ENCODE measurements around the gene MCF2L. TPM values are rescaled to one million over a fixed set of nuclear protein-coding genes. Genes with fewer than 3 reads are reported as not detected.

The MCF2L gene
- 46.7 and 53.2 TPM in 2 replicates for total RNA-seq (2014; rRNA removed; shearing (Covaris generic))

DNA sequence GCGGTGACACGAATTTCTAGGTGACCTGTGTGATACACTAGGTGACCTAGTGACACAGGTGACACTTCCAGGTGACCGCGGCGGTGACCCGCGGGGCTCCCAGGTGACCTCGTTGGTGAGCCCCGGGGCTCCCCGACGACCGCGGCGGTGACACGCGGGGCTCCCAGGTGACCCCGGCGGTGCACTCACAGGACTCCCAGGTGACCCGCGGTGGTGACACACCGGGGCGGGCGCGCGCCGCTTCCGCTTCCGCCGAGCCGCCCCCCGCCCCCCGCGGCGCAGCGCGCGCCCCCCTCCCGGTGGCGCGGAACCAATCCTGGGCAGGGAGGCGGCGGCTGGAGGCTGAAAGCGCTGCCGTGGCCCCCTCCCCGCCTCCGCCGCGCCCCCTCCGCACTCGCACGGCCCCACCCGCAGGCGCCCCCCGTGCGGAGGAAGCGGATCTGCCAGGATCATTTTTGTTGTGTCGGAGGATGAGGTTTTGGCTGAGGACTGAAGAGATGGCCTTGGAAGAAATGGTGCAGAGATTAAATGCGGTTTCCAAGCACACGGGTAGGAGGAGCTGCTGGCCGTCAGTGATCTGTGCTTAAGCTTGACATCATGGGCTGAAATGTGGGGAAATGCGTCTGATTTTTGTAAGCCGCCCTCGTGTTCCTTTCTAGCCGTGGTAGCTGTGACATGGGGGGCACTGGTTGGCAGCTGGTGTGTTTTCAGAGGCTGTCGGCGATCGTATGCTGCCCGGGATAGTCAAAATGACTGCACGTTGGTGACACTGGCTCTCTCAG, at the start of gene MCF2L:
Gene MCF2L (plus strand): TSS at position 305 of the 782 bp plus-strand sequence. CDS start 166 bp downstream, at position 471.
- DNase-seq (ENCODE audit: low spot score), result peak; percentile 82

DNA sequence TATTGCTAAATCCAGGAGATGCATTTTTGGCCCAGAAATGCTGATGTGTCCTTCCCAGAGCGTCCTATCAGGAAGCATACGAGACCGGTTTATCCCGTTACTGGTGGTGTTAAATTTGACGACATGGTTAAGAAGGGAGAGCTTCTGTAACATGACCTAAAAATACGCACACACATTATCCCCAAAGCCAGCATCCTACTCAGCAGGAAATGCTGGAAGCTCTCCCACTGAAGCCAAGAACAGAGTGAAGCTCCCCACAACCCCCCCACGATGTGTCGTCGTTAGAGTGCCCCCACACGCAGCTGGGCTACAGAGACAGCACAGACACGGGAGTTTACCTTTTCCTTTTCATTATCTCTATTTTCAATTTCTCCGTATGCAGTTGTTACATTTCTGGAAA, 45.1 kb upstream of the MCF2L start:
- DNase-seq (ENCODE audit: low spot score), result no peak

GRCh38 chr13:112924365-112924764, 44.6 kb upstream of the MCF2L start:
- no peak for DNase-seq (ENCODE audit: low spot score)

DNA sequence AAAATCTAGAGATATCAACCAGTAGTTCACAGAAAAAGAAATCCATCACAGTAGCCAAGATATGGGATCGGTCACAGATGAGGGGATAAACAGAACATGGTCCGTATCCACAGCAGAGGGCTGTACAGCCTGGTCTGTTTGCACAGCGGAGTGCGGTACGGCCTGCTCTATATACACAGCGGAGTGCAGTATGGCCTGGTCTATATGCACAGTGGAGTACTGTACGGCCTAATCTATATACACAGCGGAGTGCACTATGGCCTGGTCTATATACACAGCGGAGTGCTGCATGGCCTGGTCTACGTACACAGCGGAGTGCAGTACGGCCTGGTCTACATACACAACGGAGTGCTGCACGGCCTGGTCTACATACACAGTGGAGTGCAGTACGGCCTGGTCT, 43.0 kb upstream of the MCF2L start:
- DNase-seq (ENCODE audit: low spot score), result no peak

GRCh38 chr13:112926993-112927392, 42.0 kb upstream of the MCF2L start:
- DNase-seq (ENCODE audit: low spot score), result no peak

DNA sequence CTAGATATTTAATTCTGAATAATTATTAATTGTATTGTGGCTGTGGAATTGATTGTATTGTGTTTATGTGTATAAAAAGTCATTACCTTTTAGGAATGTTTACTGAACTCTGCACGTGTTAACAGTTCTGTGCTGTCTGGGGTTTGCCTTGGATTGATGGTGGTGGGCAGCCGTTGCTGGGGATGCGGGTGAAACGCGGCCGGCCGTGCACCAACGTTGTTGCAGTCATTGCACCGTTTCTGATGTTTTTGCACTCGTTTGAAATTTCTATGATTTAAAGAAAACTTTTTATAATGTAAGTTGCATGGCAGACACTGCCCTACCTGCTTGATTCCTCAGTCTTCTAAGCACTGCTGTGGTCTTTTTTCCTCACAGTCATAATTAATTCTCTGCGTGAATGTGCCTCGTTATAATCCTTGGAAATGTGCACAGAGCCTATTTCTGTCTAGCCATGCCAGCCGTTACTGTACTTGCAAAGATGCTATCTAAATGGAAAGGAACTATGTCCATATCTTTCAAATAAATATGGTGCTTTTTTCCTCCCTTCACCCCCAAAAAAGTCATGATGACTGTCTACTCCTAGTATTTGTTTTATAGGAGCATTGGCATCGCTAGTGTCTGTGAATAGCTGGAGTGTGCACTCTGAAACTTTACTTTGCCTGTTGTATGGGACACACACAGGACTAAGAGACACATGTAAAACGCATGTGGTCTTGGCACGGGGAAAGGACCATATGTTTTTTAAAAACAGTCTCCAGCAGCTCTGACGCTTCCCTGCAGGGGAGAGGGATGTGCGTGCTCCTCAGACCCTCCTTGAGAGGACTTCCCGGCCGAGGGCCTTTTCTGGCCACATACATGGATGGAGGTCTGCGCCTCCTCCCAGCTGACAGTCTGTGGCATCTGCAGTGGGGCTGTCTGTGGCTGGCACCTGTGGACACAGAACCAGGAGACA, 40.7 kb upstream of the MCF2L start:
- no peak for DNase-seq (ENCODE audit: low spot score)

GRCh38 chr13:112928972-112929782, 39.8 kb upstream of the MCF2L start:
- DNase-seq (ENCODE audit: low spot score), result peak; percentile 43

GRCh38 chr13:112929783-112930055, 39.3 kb upstream of the MCF2L start:
- DNase-seq (ENCODE audit: low spot score), result no peak

DNA sequence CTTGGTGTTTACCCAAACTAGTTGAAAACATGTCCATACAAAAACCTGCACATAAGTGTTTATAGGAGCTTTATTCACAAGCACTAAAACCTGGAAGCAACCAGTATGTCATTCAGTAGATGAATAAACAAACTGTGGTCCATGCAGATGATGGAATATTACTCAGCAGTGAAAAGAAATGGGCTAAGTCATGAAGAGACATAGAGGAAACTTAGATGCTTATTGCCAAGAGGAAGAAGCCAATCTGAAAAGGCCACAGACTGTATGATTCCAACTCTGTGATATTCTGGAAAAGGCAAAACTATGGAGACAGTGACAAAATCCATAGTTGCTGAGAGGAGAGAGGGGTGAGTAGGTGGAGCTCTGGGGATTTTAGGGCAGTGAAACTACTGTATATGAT, 38.8 kb upstream of the MCF2L start:
- DNase-seq (ENCODE audit: low spot score), result no peak

DNA sequence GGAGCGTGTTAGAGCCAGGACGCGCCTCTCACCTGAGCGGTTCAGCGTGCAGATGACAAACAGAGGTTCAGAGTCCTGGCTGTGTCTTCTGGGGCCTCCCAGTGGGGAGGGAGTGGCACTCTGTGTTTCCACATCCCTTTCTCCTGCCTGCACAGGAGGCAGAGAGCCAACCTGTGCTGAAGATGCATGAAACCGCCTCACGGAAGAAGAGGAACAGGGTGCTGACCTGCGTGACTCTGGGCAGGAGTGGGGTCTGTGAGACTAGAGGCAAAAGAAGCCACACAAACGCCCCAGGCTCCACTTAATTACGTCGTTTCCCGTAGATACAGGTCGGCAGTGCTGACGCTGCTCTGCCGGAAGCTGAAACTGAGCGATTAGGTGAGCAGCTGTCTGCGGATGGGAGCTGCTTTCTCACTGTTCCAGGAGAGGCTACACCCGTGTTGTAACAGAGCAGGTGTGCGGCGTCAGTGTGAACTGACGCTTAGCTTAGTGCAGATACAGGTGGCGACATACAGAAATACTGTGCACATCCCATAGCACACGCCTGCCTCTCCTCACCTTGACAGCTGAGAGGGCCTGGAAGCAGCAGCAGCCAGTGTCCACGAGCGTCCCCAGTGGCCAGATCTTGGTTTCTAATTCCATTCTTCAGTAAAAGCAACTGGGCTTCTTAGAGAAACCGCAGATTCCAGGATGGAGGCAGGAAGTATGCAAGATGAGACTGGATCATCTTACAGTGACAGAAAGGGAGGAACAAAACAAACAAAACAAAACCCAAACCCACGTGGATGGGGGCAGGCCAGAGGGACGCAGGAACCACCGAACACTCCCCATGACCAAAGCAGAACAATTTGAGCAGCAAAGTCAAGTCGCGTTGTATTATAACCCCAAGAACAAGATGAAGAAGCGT, 37.7 kb upstream of the MCF2L start:
- DNase-seq (ENCODE audit: low spot score), result peak; percentile 94

GRCh38 chr13:112932971-112933370, 36.0 kb upstream of the MCF2L start:
- DNase-seq (ENCODE audit: low spot score), result no peak

GRCh38 chr13:112933649-112934048, 35.4 kb upstream of the MCF2L start:
- no peak for DNase-seq (ENCODE audit: low spot score)

- DNase-seq (ENCODE audit: low spot score), result no peak
Observed at GRCh38 chr13:112934078-112934477, 34.9 kb upstream of the MCF2L start.

DNA sequence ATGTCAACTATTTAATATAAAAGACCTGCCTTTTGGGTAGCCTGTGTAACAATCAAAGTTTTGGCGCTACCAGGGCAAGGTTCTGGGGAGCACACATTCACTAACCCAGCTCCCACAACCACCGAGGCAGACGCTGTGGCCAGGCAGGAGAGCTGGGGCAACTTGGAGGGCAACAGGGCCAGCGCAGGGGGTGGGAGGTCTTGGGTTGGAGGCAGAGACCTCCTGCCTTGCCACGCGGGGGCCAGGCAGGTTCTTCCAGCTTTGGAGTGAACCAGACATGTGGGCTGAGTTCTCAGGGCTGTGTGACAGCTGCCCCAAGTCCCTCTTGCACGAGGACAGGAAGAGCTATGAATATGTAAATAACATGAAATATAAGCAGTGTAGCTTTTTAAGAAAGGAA, 30.3 kb upstream of the MCF2L start:
- DNase-seq (ENCODE audit: low spot score), result no peak

- DNase-seq (ENCODE audit: low spot score), result no peak
Observed at GRCh38 chr13:112940236-112940635, 28.8 kb upstream of the MCF2L start.

DNA sequence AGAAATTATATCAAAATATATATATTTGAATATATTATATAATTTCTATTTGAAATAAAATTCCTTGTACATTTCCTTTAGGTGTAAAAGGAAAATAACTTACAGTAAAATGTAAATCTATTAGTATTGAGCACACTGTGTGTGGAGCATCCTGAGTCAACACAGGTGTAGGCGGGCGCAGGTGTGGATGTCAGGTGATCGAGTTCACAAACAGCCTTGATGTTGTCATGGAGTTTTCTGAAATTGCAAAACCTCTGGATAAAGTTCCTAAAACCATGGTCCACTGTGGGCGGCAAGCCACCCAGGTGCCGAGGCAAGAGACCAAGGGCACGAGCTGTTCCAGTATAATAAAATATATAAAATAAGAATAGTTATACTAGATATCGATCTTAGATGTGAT, 27.7 kb upstream of the MCF2L start:
- no peak for DNase-seq (ENCODE audit: low spot score)

DNA sequence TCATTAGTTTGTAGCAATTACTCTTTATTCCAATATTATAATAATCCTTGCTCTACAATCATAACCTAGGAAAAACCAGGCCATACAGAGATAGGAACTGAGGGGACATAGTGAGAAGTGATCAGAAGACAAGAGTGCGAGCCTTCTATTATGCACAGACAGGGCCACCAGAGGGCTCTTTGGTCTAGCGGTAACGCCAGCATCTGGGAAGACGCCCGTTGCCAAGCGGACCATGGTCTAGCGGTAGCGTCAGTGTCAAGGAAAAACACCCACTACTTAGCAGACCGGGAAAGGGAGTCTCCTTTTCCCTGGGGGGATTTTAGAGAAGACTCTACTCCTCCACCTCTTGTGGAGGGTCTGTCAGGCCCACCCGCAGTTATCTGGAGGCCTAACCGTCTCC, 27.2 kb upstream of the MCF2L start:
- peak; percentile 30 for DNase-seq (ENCODE audit: low spot score)

GRCh38 chr13:112942689-112943308, 26.2 kb upstream of the MCF2L start:
- peak; percentile 100 for DNase-seq (ENCODE audit: low spot score)

GRCh38 chr13:112943309-112944125, 25.5 kb upstream of the MCF2L start:
- peak; percentile 52 for DNase-seq (ENCODE audit: low spot score)

Data from HT-29 (cell line).